ENCODE data around the gene AKAP8L.

Gene AKAP8L

GRCh38 chr19:15448778-15449619 is 30.2 kb upstream of the AKAP8L start:
- DNase-seq: no peak

- DNase-seq: no peak
Observed at GRCh38 chr19:15448044-15448777, 29.4 kb upstream of the AKAP8L start.

- DNase-seq: no peak
Observed at GRCh38 chr19:15447057-15447456, 28.3 kb upstream of the AKAP8L start.

GRCh38 chr19:15445807-15446376 is 27.1 kb upstream of the AKAP8L start:
- DNase-seq: no peak

- no peak for DNase-seq
Observed at GRCh38 chr19:15445227-15445605, 26.4 kb upstream of the AKAP8L start.

GRCh38 chr19:15444505-15445226 is 25.9 kb upstream of the AKAP8L start:
- DNase-seq: no peak

- no peak for DNase-seq
Observed at GRCh38 chr19:15443838-15444237, 25.1 kb upstream of the AKAP8L start.

- no peak for DNase-seq
Observed at GRCh38 chr19:15443325-15443724, 24.5 kb upstream of the AKAP8L start.

- no peak for DNase-seq
Observed at GRCh38 chr19:15442142-15442920, 23.5 kb upstream of the AKAP8L start.

GRCh38 chr19:15441317-15441716 is 22.5 kb upstream of the AKAP8L start:
- DNase-seq: no peak

- DNase-seq: no peak
Observed at GRCh38 chr19:15439821-15440641, 21.2 kb upstream of the AKAP8L start.

- DNase-seq: no peak
Observed at GRCh38 chr19:15439078-15439799, 20.5 kb upstream of the AKAP8L start.

GRCh38 chr19:15438577-15438976 is 19.8 kb upstream of the AKAP8L start:
- DNase-seq: no peak

- no peak for DNase-seq
Observed at GRCh38 chr19:15438124-15438496, 19.3 kb upstream of the AKAP8L start.

GRCh38 chr19:15437355-15438123 is 18.8 kb upstream of the AKAP8L start:
- DNase-seq: no peak

GRCh38 chr19:15436826-15437110 is 18.0 kb upstream of the AKAP8L start:
- DNase-seq: no peak

- no peak for DNase-seq
Observed at GRCh38 chr19:15436012-15436825, 17.4 kb upstream of the AKAP8L start.

- no peak for DNase-seq
Observed at GRCh38 chr19:15433519-15434069, 14.8 kb upstream of the AKAP8L start.
